ENCODE results near the gene UQCRH.
"Not testable (repeated sequence)": the region's sequence is repeated elsewhere in the genome, so short reads cannot be mapped to it uniquely, and the experiment has no call there.

The UQCRH gene

DNA sequence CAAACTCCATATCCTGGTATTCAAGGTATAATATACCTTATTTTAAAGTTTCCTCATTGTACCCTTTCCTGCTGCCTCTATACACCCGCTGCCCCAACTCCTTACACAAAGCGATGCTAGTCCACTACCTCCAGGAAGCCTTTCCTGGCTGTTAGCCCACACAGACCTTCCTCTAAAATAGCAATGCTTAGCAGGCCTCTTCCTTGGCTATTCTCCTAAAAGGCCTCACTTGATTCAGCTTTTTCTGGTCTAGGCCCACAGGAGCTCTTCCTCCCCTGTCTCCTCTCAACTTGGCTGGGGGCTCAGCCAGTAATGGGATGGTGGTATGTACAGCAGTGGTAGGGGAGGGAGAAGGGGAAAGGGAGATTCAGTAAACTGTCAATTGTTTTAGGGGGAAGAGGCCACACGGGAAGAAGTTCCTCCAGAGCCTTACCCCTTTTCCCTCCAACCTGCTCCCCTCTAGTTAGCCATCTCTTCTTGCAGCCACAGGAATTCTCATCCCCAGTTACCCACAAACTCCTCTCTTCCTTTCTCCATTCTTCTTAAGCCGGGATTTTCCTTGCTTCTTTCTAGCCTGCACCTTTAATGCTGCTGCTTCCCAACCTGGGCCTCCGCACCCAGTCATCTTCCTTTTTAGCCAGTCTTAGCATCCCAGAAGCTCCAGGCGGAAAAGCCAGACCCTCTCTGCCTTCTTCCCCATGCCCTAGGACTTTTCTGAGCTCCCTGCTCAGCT lies 2.7 kb upstream of the UQCRH start:
- DNase-seq: no peak

- no peak for DNase-seq
These were observed 2.1 kb upstream of the UQCRH start for GRCh38 chr1:46301406-46301807.

DNA sequence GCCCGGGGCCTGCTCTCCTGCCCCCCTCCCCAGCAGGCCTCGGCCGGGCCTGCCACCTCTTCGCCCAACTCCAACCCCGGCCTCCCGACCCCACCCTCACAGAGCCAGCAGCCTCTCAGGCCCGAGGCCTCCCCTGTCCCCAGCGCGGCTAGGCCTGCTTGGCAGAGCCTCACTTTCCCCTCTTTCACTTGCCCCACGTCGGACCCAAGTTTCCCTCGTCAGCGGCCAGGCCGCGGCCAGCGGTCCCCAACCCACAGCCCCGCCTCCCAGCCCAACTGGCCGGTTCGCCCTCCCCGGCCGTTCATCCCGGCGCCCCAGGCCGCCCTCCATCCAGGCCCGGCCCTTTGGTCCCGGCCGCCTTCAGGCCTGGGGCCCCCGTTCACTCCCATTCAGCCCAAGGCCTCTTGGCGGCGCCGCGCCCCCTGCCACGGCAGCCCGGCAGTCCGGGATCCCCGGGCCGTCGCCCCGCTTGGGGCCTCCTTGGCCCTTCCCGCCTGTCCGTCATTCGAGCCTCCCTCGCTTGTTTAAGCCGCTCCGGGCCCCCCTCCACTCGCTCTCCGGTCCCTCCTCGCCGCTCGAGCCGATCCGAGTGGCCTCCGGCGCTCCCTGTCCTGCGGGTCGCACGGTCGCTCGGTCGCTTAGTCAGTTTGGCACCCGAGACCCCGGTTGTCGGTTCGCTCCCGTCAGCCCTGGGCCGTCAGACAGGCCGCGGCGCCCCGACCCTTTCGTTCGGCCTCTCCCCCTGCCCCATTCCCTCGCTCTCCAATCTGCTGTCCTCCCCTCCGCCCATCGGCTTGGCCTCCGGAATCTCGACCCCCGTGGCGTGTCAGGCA lies 1.5 kb upstream of the UQCRH start:
- peak; percentile 35 for DNase-seq

DNA sequence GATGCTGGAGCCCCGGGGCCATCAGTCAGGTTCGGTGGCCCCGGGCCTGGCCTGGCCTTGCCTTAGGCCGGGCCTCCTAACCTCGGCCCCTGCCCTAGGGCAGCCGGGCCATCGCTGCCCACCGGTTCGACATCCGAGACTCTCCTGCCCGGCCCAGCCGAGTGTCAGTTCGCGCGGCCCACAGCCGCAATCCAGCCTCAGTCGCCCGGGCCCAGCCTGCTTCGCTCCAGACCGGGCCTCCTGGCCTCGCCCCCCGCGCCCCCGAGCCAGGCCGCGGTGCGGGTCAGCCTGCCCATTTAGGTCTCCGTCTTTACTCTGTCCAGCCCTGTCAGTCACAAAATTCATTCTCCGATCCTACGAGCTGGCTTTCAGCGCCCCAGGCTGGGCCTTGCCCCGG lies 859 bp upstream of the UQCRH start:
- DNase-seq: peak; percentile 32

- no peak for DNase-seq
These were observed 401 bp downstream of the UQCRH start for GRCh38 chr1:46303872-46304326.

- no peak for DNase-seq
These were observed 2.6 kb downstream of the UQCRH start for GRCh38 chr1:46306159-46306530.

- no peak for DNase-seq
These were observed 6.1 kb downstream of the UQCRH start for GRCh38 chr1:46309401-46310159.

DNA sequence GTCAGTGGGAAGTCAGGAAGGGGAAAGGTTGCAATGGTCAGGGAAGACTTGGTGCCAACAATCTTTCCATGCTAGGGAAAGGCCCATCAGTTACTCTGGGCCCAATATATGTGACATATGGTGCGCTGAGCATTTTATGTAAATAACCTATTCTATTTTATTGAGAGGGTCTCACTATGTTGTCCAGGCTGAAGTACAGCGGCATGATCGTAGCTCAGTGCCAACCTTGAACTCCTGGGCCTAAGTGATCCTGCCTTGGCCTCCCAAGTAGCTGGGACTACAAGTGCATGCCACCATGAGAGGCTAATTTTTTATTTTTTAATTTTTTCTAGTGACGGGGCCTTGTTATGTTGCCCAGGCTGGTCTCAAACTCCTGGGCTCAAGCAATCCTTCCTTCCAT lies 6.8 kb downstream of the UQCRH start:
- no peak for DNase-seq

- DNase-seq: no peak
These were observed 12.3 kb downstream of the UQCRH start for GRCh38 chr1:46315669-46316403.

DNA sequence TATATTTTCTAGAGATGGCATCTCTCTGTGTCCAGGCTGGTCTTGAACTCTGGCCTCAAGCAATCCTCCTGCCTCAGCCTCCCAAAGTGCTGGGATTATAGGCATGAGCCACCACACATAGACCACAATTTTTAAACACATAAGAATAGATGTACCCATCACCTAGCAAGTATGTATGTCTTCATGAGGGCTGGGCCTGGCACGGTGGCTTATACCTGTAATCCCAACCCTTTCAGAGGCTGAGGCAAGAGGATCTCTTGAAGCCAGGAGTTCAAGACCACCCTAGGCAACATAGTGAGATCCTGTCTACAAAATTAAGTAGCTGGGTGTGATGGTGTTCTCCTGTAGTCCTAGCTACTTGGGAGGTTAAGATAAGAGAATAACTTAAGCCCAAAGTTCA lies 13.8 kb downstream of the UQCRH start:
- no peak for DNase-seq

- not testable (repeated sequence) for DNase-seq
These were observed 15.8 kb downstream of the UQCRH start for GRCh38 chr1:46319301-46319700.

GRCh38 chr1:46319960-46320914 lies 16.7 kb downstream of the UQCRH start:
- not testable (repeated sequence) for DNase-seq

GRCh38 chr1:46322191-46322590 lies 18.7 kb downstream of the UQCRH start:
- DNase-seq: not testable (repeated sequence)

DNA sequence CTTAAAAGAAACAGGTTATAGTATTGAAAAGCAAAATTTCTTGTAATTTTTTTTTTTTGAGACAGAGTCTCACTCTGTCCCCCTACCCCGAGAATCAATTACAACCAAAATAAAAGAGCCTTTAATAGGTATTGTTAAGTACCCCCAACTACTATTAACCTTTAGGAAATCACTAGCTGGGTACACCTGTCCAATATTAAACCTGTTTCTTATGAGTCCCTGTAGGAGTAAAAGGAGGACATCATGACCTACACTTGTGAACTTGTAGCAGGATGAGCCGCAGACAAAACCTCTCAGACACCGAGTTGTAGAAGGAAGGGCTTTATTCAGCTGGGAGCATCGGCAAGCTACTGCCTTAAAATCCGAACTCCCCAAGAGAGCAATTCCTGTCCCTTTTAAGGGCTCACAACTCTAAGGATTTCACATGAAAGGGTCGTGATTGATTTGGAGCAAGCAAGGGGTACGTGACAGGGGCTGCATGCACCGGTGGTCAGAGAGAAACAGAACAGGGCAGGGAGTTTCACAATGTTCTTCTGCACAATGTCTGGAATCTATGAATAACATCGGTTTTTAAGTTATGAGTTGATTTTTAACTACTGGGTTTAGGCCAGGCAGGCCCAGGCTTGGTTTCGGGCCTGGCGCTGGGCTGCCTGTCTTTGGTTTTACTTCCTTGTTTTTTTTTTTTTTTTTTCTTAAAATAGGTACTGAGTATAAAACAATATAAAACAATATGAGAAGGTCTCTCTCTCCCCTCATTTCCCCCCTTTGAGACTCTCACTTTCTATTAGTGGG lies 22.0 kb downstream of the UQCRH start:
- not testable (repeated sequence) for DNase-seq

DNA sequence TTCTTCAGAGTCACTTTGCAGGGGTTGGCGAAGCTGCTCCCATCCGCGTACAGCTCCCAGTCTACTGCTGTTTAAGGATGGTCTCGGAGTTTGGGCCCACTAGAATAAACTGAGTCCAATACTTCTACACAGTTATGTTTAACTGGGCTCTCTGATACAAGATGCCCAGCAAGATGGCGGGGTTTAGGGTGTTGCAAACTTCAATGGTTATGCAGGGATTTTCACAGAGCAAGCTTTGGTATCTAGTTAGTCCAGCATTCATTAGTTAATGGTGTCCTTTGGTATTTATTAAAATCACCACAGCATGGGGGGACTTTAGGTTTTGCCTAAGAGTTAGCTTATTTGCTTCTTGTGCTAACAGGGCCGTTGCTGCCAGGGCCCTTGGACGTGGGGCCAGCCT lies 24.7 kb downstream of the UQCRH start:
- DNase-seq: not testable (repeated sequence)

DNA sequence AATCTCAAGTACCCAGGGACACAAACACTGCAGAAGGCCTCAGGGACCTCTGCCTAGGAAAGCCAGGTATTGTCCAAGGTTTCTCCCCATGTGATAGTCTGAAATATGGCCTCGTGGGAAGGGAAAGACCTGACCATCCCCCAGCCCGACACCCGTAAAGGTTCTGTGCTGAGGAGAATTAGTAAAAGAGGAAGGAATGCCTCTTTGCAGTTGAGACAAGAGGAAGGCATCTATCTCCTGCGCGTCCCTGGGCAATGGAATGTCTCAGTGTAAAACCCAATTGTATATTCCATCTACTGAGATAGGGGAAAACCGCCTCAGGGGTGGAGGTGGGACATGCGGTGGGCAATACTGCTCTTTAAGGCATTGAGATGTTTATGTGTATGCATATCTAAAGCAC lies 26.3 kb downstream of the UQCRH start:
- DNase-seq: not testable (repeated sequence)

DNA sequence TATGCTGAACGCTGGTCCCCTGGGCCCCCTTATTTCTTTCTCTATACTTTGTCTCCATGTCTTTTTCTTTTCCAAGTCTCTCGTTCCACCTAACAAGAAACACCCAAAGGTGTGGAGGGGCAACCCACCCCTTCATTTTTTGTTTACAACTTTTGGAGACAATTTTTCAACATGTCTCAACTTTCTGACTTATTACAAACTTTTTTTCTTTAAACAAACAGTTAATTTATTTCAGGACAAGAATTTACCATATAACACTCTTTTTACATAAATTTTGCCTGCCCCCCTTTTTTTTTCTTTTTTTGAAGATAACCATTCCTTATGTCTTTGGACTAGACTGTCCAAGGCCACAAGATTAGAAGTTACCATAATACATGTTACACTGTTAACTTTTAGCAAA lies 26.9 kb downstream of the UQCRH start:
- DNase-seq: not testable (repeated sequence)

DNA sequence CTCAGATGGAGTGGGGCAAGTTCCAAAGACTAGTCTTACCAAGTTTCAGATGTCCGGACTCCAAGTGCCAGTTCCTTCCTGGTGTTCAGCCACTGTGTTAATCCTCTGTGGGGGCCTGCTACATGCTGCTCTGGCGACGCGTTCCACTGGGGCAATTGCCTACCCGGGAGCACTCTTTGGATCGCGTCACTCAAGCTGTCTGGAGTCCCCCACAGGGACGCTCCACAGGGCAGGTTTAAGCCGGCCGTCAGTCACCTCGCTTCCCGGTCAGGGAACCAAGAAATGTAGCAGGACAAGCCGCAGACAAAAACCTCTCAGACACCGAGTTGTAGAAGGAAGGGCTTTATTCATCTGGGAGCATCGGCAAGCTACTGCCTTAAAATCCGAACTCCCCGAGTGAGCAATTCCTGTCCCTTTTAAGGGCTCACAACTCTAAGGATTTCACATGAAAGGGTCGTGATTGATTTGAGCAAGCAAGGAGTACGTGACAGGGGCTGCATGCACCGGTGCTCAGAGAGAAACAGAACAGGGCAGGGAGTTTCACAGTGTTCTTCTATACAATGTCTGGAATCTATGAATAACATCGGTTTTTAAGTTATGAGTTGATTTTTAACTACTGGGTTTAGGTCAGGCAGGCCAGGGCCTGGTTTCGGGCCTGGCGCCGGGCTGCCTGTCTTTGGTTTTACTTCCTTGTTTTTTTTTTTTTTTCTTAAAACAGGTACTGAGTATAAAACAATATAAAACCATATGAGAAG lies 28.5 kb downstream of the UQCRH start:
- DNase-seq: not testable (repeated sequence)

- DNase-seq: no peak
These were observed 30.0 kb downstream of the UQCRH start for GRCh38 chr1:46333300-46334029.
